Endothelial cell (in vitro differentiated cells): ENCODE measurements around the gene NDST1. TPM values are rescaled to one million over a fixed set of nuclear protein-coding genes. Genes with fewer than 3 reads are reported as not detected.

Experiments
- DNase-seq: peaks from one replicate; pipeline ENCODE4 v3.0.0; 2021; ENCODE audit warnings: low spot score
- H3K27ac Mint-ChIP-seq: one replicate; pipeline ENCODE4 v1.8.0; 2021; ENCODE audit warnings: mixed read lengths, inconsistent platforms; ENCODE audit not compliant: unreplicated experiment
- H3K27me3 Mint-ChIP-seq: one replicate; pipeline ENCODE4 v1.8.0; 2021; ENCODE audit warnings: mild to moderate bottlenecking, moderate library complexity, mixed read lengths, inconsistent platforms; ENCODE audit not compliant: unreplicated experiment
- H3K36me3 Mint-ChIP-seq: one replicate; pipeline ENCODE4 v1.8.0; 2021; ENCODE audit warnings: mild to moderate bottlenecking, low read depth, mixed read lengths, inconsistent platforms; ENCODE audit not compliant: unreplicated experiment
- H3K4me1 Mint-ChIP-seq: one replicate; pipeline ENCODE4 v1.8.0; 2021; ENCODE audit warnings: mild to moderate bottlenecking, mixed read lengths, inconsistent platforms; ENCODE audit not compliant: unreplicated experiment
- H3K4me3 Mint-ChIP-seq: one replicate; pipeline ENCODE4 v1.8.0; 2021; ENCODE audit warnings: mild to moderate bottlenecking, mixed read lengths, inconsistent platforms; ENCODE audit not compliant: unreplicated experiment
- H3K9me3 Mint-ChIP-seq: one replicate; pipeline ENCODE4 v1.8.0; 2021; ENCODE audit warnings: mixed read lengths, inconsistent platforms; ENCODE audit not compliant: unreplicated experiment
- total RNA-seq: library from RNA; stranded (reverse); fragmentation: NEBNext Ultra II Directional; extraction: Animal tissue kit (Norgen Biotek cat#: 25700); gene quantifications from one replicate; pipeline ENCODE4 v1.2.1, GENCODE V29; 2021; ENCODE audit not compliant: unreplicated experiment
- TF ChIP-seq, protein P1 (sequence below): fragments of 200-600 bp; sonication (generic); IDR thresholded peaks from one replicate; pipeline ENCODE4 v1.5.0; 2021; ENCODE audit warnings: antibody characterized with exemption; ENCODE audit not compliant: unreplicated experiment

The NDST1 gene
- total RNA-seq, 1 donor from 2014 or later, result 178 TPM

DNA sequence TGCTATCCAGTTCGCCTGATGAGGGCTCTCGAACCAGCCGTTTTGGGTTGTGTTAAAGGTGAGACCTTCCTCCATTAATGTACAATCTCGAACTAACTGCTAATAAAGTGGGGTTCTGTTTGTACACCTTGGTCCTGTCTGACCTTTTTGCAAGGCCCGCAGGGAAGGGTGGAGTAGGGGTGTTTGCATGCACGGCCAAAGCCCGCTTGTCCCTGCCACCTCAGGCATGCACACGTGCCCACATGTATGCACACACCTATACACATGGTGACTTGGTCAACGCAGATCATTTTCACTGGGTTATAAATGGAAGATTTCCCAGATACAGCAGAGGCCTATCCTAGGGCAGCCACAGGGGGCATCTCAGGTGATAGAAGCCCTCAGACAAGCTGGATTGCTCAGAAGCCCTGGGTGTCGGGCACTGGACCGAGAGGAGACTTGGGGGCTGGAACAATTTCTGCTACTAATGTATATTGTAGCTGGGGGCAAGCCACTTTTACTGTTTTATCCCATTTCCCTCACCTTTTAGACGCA lies 50.2 kb downstream of the NDST1 start:
- TF ChIP-seq, protein P1, sequence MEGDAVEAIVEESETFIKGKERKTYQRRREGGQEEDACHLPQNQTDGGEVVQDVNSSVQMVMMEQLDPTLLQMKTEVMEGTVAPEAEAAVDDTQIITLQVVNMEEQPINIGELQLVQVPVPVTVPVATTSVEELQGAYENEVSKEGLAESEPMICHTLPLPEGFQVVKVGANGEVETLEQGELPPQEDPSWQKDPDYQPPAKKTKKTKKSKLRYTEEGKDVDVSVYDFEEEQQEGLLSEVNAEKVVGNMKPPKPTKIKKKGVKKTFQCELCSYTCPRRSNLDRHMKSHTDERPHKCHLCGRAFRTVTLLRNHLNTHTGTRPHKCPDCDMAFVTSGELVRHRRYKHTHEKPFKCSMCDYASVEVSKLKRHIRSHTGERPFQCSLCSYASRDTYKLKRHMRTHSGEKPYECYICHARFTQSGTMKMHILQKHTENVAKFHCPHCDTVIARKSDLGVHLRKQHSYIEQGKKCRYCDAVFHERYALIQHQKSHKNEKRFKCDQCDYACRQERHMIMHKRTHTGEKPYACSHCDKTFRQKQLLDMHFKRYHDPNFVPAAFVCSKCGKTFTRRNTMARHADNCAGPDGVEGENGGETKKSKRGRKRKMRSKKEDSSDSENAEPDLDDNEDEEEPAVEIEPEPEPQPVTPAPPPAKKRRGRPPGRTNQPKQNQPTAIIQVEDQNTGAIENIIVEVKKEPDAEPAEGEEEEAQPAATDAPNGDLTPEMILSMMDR, result no peak
- no peak for DNase-seq
- Mint-ChIP-seq H3K4me3 (no peak overlapping the region), H3K9me3 (no peaks in the 10 kb centered on the region), H3K36me3 (peaks cover 8% of the 10 kb centered on the region), H3K4me1 (peaks cover 4% of the 10 kb centered on the region), H3K27ac (no peak overlapping the region), H3K27me3 (no peaks in the 10 kb centered on the region)

DNA sequence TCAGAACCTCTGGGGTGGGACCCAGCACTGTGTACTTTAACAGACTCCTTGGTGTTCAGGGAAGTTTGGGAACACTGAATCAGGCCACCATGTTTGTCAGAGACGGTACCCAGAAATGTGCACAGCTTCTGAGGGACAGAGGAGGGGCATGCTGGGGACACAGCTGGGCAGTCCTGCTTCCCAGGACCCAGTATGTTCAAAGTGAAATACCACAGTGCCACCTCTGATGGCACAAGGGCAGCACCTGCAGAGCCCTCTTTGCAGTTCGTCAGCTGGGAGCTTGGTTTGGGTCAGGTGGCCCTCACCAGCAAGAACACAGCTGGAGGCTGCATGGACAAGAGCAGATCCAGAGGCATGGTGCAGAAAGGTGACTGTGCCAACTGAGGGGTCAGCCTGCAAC lies 51.2 kb downstream of the NDST1 start:
- H3K27ac Mint-ChIP-seq, result no peak overlapping the region
- no peaks in the 10 kb centered on the region for H3K9me3 Mint-ChIP-seq
- TF ChIP-seq, protein P1, result no peak
- no peak overlapping the region for H3K4me3 Mint-ChIP-seq
- H3K36me3 Mint-ChIP-seq, result peaks cover 8% of the 10 kb centered on the region
- H3K27me3 Mint-ChIP-seq, result no peaks in the 10 kb centered on the region
- peaks cover 4% of the 10 kb centered on the region for H3K4me1 Mint-ChIP-seq
- DNase-seq, result no peak

DNA sequence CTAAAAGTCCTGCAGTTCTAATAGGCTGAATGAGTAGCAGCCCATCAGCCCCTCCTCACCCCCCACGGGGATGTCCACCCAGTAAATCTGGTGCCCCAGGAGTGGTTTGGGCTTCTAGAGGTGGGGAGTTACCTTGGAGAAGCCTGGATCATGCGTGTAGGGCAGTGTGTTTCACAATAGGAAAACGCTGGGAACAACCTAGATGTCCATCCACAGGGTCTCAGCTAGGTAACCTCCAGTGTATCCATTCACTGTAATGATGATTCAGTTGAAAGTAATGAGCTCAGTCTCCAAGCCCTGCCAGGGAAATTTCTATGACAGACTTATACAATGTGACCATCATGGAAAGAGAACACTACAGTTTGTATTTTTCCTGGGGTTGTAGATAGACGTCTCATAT lies 51.8 kb downstream of the NDST1 start:
- Mint-ChIP-seq H3K4me1 (peaks cover 4% of the 10 kb centered on the region), H3K9me3 (no peaks in the 10 kb centered on the region), H3K36me3 (peaks cover 8% of the 10 kb centered on the region), H3K27ac (no peak overlapping the region), H3K27me3 (no peaks in the 10 kb centered on the region), H3K4me3 (no peak overlapping the region)
- TF ChIP-seq, protein P1, result no peak
- DNase-seq, result no peak

DNA sequence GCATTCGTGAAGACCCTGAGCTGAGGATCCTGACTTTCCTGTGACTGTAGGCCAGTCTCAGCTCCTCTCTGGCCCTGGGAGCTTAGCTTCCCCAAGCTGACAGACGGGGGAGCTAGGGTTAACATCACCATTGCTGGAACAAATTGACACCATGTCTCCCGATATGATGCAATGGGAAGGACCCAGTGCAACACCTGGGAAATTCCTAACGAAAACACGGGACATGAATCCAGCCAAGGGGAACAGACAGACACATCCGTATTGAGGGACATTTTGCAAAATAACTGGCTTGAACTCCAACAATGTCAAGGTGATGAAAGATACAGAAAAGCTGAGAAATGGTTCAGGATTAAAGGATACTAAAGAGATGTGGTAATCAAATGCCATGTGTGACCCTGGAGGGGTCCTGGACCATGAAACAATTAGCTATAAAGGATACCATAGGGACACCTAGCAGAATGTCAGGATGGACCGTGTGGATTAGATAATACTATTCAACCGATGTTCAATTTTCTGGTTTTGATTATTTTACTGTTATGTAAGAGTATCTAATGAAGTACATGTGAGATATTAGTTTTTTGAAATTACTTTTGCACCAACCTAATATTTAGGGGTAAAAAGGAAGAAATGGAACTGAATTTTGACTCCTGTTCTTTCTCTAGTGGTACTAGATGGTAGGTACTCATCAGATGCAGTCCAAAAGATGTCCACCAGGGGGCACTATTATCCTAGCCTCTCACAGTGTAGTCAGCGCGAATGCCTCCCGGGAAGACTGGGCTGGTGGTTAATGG lies 52.7 kb downstream of the NDST1 start:
- Mint-ChIP-seq H3K9me3 (no peaks in the 10 kb centered on the region), H3K27me3 (no peaks in the 10 kb centered on the region), H3K27ac (no peak overlapping the region), H3K4me1 (peaks cover 4% of the 10 kb centered on the region), H3K36me3 (peaks cover 8% of the 10 kb centered on the region), H3K4me3 (no peak overlapping the region)
- TF ChIP-seq, protein P1, result peak; percentile 99
- DNase-seq, result peak; percentile 92

DNA sequence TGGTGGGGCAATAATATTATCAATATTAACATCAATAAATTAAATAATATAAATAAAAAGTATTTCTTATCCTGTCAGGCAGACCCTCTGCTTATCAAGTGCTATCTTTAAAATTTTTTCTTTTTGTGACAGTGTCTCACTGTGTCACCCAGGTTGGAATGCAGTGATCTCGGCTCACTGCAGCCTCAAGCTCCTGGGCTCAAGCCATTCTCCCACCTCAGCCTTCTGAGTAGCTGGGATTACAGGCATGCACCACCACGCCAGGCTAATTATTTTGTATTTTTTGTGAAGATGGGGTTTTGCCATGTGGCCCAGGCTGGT lies 53.2 kb downstream of the NDST1 start:
- H3K36me3 Mint-ChIP-seq, result peaks cover 8% of the 10 kb centered on the region
- no peak for DNase-seq
- H3K4me1 Mint-ChIP-seq, result peaks cover 4% of the 10 kb centered on the region
- H3K27ac Mint-ChIP-seq, result no peak overlapping the region
- H3K9me3 Mint-ChIP-seq, result no peaks in the 10 kb centered on the region
- TF ChIP-seq, protein P1, result peak; percentile 52
- H3K27me3 Mint-ChIP-seq, result no peaks in the 10 kb centered on the region
- no peak overlapping the region for H3K4me3 Mint-ChIP-seq
